ENCODE data around the gene CHST11.

CHST11 gene

GRCh38 chr12:104686196-104686595 lies 229.4 kb downstream of the CHST11 start:
- TF ChIP-seq CTCF (IDR thresholded peaks at IDR 0.05; ENCODE audit: insufficient read depth, low read length, poor library complexity, severe bottlenecking): no peak
- no peak for TF ChIP-seq EZH2phosphoT487 (conservative IDR thresholded peaks at IDR 0.05; ENCODE audit: low read length)
- no peaks in the 10 kb centered on the region for H3K36me3 ChIP-seq (ENCODE audit: low read length)
- H3K4me2 ChIP-seq (ENCODE audit: low read depth, low read length, poor library complexity, severe bottlenecking): no peak overlapping the region
- H3K9me3 ChIP-seq (ENCODE audit: insufficient read depth, low read length): no peaks in the 10 kb centered on the region
- no peaks in the 10 kb centered on the region for H4K20me1 ChIP-seq (ENCODE audit: low read depth, low read length)
- H3F3A ChIP-seq (ENCODE audit: insufficient read depth): no peaks in the 10 kb centered on the region
- no peak overlapping the region for H2AFZ ChIP-seq (ENCODE audit: low read depth, low read length, severe bottlenecking)
- no peak overlapping the region for H3K9ac ChIP-seq (ENCODE audit: low read length)
- H3K79me2 ChIP-seq (ENCODE audit: insufficient read depth, low read length): no peaks in the 10 kb centered on the region
- H3K4me3 ChIP-seq (ENCODE audit: insufficient read depth, low read length, poor library complexity, severe bottlenecking): no peak overlapping the region
- H3K27ac ChIP-seq (ENCODE audit: low read depth, low read length): no peak overlapping the region
- H3K27me3 ChIP-seq (ENCODE audit: low read length): no peaks in the 10 kb centered on the region
- H3K9me2 ChIP-seq (replicated peaks; ENCODE audit: insufficient read depth, low read length): no peaks in the 10 kb centered on the region

GRCh38 chr12:104687823-104688573 lies 231.2 kb downstream of the CHST11 start:
- Histone ChIP-seq H2AFZ (ENCODE audit: low read depth, low read length, severe bottlenecking) (no peak overlapping the region), H3K27me3 (ENCODE audit: low read length) (no peaks in the 10 kb centered on the region)

GRCh38 chr12:104689635-104690034 lies 232.9 kb downstream of the CHST11 start:
- H3K27ac ChIP-seq (ENCODE audit: low read depth, low read length): no peak overlapping the region
- H3K9me3 ChIP-seq (ENCODE audit: insufficient read depth, low read length): no peaks in the 10 kb centered on the region
- H3K4me3 ChIP-seq (ENCODE audit: insufficient read depth, low read length, poor library complexity, severe bottlenecking): no peak overlapping the region
- TF ChIP-seq CTCF (IDR thresholded peaks at IDR 0.05; ENCODE audit: insufficient read depth, low read length, poor library complexity, severe bottlenecking) (no peak), EZH2phosphoT487 (conservative IDR thresholded peaks at IDR 0.05; ENCODE audit: low read length) (no peak)
- H3K4me2 ChIP-seq (ENCODE audit: low read depth, low read length, poor library complexity, severe bottlenecking): no peak overlapping the region
- no peaks in the 10 kb centered on the region for H3K9me2 ChIP-seq (replicated peaks; ENCODE audit: insufficient read depth, low read length)
- no peaks in the 10 kb centered on the region for H4K20me1 ChIP-seq (ENCODE audit: low read depth, low read length)
- no peaks in the 10 kb centered on the region for H3K36me3 ChIP-seq (ENCODE audit: low read length)
- H3K79me2 ChIP-seq (ENCODE audit: insufficient read depth, low read length): no peaks in the 10 kb centered on the region
- no peaks in the 10 kb centered on the region for H3K27me3 ChIP-seq (ENCODE audit: low read length)
- H3F3A ChIP-seq (ENCODE audit: insufficient read depth): no peaks in the 10 kb centered on the region
- no peak overlapping the region for H3K9ac ChIP-seq (ENCODE audit: low read length)
- no peak overlapping the region for H2AFZ ChIP-seq (ENCODE audit: low read depth, low read length, severe bottlenecking)

More at GRCh38 chr12:104687823-104688573, 231.2 kb downstream of the CHST11 start:
- Histone ChIP-seq H4K20me1 (ENCODE audit: low read depth, low read length) (no peaks in the 10 kb centered on the region), H3K9ac (ENCODE audit: low read length) (no peak overlapping the region), H3K79me2 (ENCODE audit: insufficient read depth, low read length) (no peaks in the 10 kb centered on the region), H3K9me3 (ENCODE audit: insufficient read depth, low read length) (no peaks in the 10 kb centered on the region), H3K4me3 (ENCODE audit: insufficient read depth, low read length, poor library complexity, severe bottlenecking) (no peak overlapping the region), H3F3A (ENCODE audit: insufficient read depth) (no peaks in the 10 kb centered on the region), H3K9me2 (replicated peaks; ENCODE audit: insufficient read depth, low read length) (no peaks in the 10 kb centered on the region), H3K36me3 (ENCODE audit: low read length) (no peaks in the 10 kb centered on the region), H3K27ac (ENCODE audit: low read depth, low read length) (no peak overlapping the region), H3K4me2 (ENCODE audit: low read depth, low read length, poor library complexity, severe bottlenecking) (no peak overlapping the region)
- TF ChIP-seq CTCF (IDR thresholded peaks at IDR 0.05; ENCODE audit: insufficient read depth, low read length, poor library complexity, severe bottlenecking): no peak
- no peak for TF ChIP-seq EZH2phosphoT487 (conservative IDR thresholded peaks at IDR 0.05; ENCODE audit: low read length)
